Liver (tissue), 9 donors: Measurements from ENCODE around the gene CD34. TPM values are rescaled to one million over a fixed set of nuclear protein-coding genes. Genes with fewer than 3 reads are reported as not detected.

Source experiments
- DNase-seq: peaks from one replicate; pipeline ENCODE4 v3.0.0-alpha.2; 2017; ENCODE audit warnings: low spot score
- H3K27ac ChIP-seq, 2 donors: one replicate each; pipeline ENCODE4 v1.7.0; 2013; ENCODE audit warnings: inconsistent platforms in 2 of 2, low read length in 2 of 2, control low read depth in 1 of 2, low read depth in 1 of 2, mild to moderate bottlenecking in 1 of 2
- H3K27me3 ChIP-seq, 4 donors: one replicate each; pipeline versions ENCODE4 v1.6.1 to v1.7.0; 2013; ENCODE audit warnings: low read length in 3 of 4, inconsistent platforms in 1 of 4, mild to moderate bottlenecking in 1 of 4, moderate library complexity in 1 of 4; ENCODE audit not compliant: control insufficient read depth in 4 of 4, insufficient read depth in 4 of 4
- H3K36me3 ChIP-seq, 4 donors: one replicate each; pipeline versions ENCODE4 v1.6.1 to v1.7.0; 2013; ENCODE audit warnings: low read length in 3 of 4, mild to moderate bottlenecking in 3 of 4, low read depth in 1 of 4, moderate library complexity in 1 of 4; ENCODE audit not compliant: control insufficient read depth in 4 of 4, insufficient read depth in 3 of 4
- H3K4me1 ChIP-seq, 4 donors: one replicate each; pipeline versions ENCODE4 v1.6.1 to v1.7.0; 2013; ENCODE audit warnings: low read length in 3 of 4, mild to moderate bottlenecking in 3 of 4, moderate library complexity in 1 of 4; ENCODE audit not compliant: control insufficient read depth in 4 of 4, insufficient read depth in 4 of 4
- H3K4me3 ChIP-seq, 3 donors: one replicate each; pipeline versions ENCODE4 v1.6.1 to v1.7.0; 2013; ENCODE audit warnings: low read length in 3 of 3, control low read depth in 1 of 3, low read depth in 1 of 3, mild to moderate bottlenecking in 1 of 3
- H3K9ac ChIP-seq, 2 donors: one replicate each; pipeline ENCODE4 v1.7.0; 2013; ENCODE audit warnings: low read length in 2 of 2, mild to moderate bottlenecking in 2 of 2, moderate library complexity in 2 of 2, control low read depth in 1 of 2, low read depth in 1 of 2
- H3K9me3 ChIP-seq, 4 donors: one replicate each; pipeline versions ENCODE4 v1.6.1 to v1.7.0; 2013; ENCODE audit warnings: low read length in 3 of 4; ENCODE audit not compliant: control insufficient read depth in 4 of 4
- ATF3 ChIP-seq: IDR thresholded peaks from 2 replicates; pipeline ENCODE4 v1.6.1; 2016; ENCODE audit warnings: antibody characterized with exemption
- CTCF ChIP-seq: fragments of 150-350 bp; IDR thresholded peaks from 2 replicates; pipeline ENCODE4 v1.5.1; 2017; ENCODE audit warnings: improper control_type of control experiment, low read depth, low read length; ENCODE audit not compliant: missing input control
- EGR1 ChIP-seq, 2 donors: IDR thresholded peaks; 2 replicates each; pipeline ENCODE4 v1.6.1; 2016 to 2018; ENCODE audit warnings: antibody characterized with exemption in 2 of 2, low read depth in 2 of 2
- FOXA1 ChIP-seq: IDR thresholded peaks from 2 replicates; pipeline ENCODE4 v1.6.1; 2016; ENCODE audit warnings: antibody characterized with exemption
- FOXA2 ChIP-seq: IDR thresholded peaks from 2 replicates; pipeline ENCODE4 v1.6.1; 2016; ENCODE audit warnings: antibody characterized with exemption
- GABPA ChIP-seq, 2 donors: IDR thresholded peaks in 1 of 2; conservative IDR thresholded peaks in 1 of 2; 2 replicates each; pipeline ENCODE4 v1.6.1; 2016; ENCODE audit warnings: antibody characterized with exemption in 2 of 2, mild to moderate bottlenecking in 1 of 2, moderate library complexity in 1 of 2
- HNF4A ChIP-seq, 2 donors: conservative IDR thresholded peaks; 2 replicates each; pipeline ENCODE4 v1.6.1; 2016; ENCODE audit warnings: antibody characterized with exemption in 2 of 2, mild to moderate bottlenecking in 2 of 2
- HNF4G ChIP-seq: IDR thresholded peaks from 2 replicates; pipeline ENCODE4 v1.6.1; 2016; ENCODE audit warnings: antibody characterized with exemption
- JUND ChIP-seq, 2 donors: IDR thresholded peaks; 2 replicates each; pipeline ENCODE4 v1.6.1; 2016; ENCODE audit warnings: antibody characterized with exemption in 2 of 2
- MAX ChIP-seq: IDR thresholded peaks from 2 replicates; pipeline ENCODE4 v1.6.1; 2016; ENCODE audit warnings: antibody characterized with exemption
- NR2F2 ChIP-seq: IDR thresholded peaks from 2 replicates; pipeline ENCODE4 v1.6.1; 2016; ENCODE audit warnings: antibody characterized with exemption
- RAD21 ChIP-seq, 2 donors: IDR thresholded peaks; 2 replicates each; pipeline ENCODE4 v1.6.1; 2016; ENCODE audit warnings: antibody characterized with exemption in 2 of 2, mild to moderate bottlenecking in 2 of 2
- REST ChIP-seq: IDR thresholded peaks from 2 replicates; pipeline ENCODE4 v1.6.1; 2016; ENCODE audit warnings: antibody characterized with exemption, mild to moderate bottlenecking
- RXRA ChIP-seq, 2 donors: IDR thresholded peaks; 2 replicates each; pipeline ENCODE4 v1.6.1; 2017 to 2018; ENCODE audit warnings: antibody characterized with exemption in 2 of 2, mild to moderate bottlenecking in 1 of 2
- SP1 ChIP-seq: IDR thresholded peaks from 2 replicates; pipeline ENCODE4 v1.6.1; 2018; ENCODE audit warnings: antibody characterized with exemption, mild to moderate bottlenecking
- TAF1 ChIP-seq: conservative IDR thresholded peaks from 2 replicates; pipeline ENCODE4 v1.6.1; 2016; ENCODE audit warnings: antibody characterized with exemption, mild to moderate bottlenecking
- YY1 ChIP-seq: IDR thresholded peaks from 2 replicates; pipeline ENCODE4 v1.6.1; 2016; ENCODE audit warnings: antibody characterized with exemption, mild to moderate bottlenecking
- WGBS: extraction: QIAGEN DNeasy Blood & Tissue Kit; methylation state at CpG from one replicate; pipeline ENCODE4 v1.1.7; 2013; 5-methylcytosine and 5-hydroxymethylcytosine counted together
- polyA plus RNA-seq, 2 donors: library from polyadenylated mRNA; stranded (reverse) in 1 of 2; unstranded in 1 of 2; fragments of 200-250 nt in 1 of 2; fragments of >200 nt in 1 of 2; fragmentation: Nextera tagmentation in 1 of 2; extraction: Ambion mirVana in 1 of 2; gene quantifications; one replicate each; pipeline versions ENCODE4 v1.2.1 to v1.2.3, GENCODE V29; 2013 to 2015
- total RNA-seq, 2 donors: library from RNA; depleted of rRNA; stranded (reverse); fragments of >200 nt; gene quantifications; one replicate each; pipeline ENCODE4 v1.2.3, GENCODE V29; 2014
- donor health status: healthy.
- donor health status: healthy.
- donor health status: healthy.
- donor health status: healthy.
- donor health status: healthy.

Gene CD34
- total and polyA plus RNA-seq, 4 donors, result 1.5 to 4.0 (median 1.8) TPM

GRCh38 chr1:207873055-207873890 is 37.7 kb downstream of the CD34 start (continued):
- no peak for TF ChIP-seq HNF4G

- Histone ChIP-seq H3K4me3 (no peak overlapping the region), H3K27me3 (no peaks in the 10 kb centered on the region), H3K27ac (no peak overlapping the region), H3K4me1 (peaks cover 0 to 7% (median 3%) of the 10 kb centered on the region in 4 donors), H3K9ac (no peak overlapping the region), H3K9me3 (no peaks in the 10 kb centered on the region), H3K36me3 (no peaks in the 10 kb centered on the region)
- 93% methylated on average over 2 of the region's 2 CpGs for WGBS
- TF ChIP-seq HNF4A (conservative IDR thresholded peaks at IDR 0.05) (no peak), NR2F2 (no peak), RXRA (IDR thresholded peaks at IDR 0.05) (no peak), CTCF (no peak), ATF3 (no peak), FOXA1 (no peak), SP1 (no peak), YY1 (no peak), TAF1 (no peak), GABPA (IDR thresholded peaks at IDR 0.05 in 1 of 2, conservative IDR thresholded peaks at IDR 0.05 in 1 of 2) (no peak), REST (no peak), MAX (no peak)
- DNase-seq, result no peak
Observed at GRCh38 chr1:207872621-207873020, 38.3 kb downstream of the CD34 start.

GRCh38 chr1:207871117-207871649 is 39.7 kb downstream of the CD34 start:
- peaks cover 0 to 15% (median 10%) of the 10 kb centered on the region in 4 donors for H3K4me1 ChIP-seq
- no peak overlapping the region for H3K9ac ChIP-seq
- DNase-seq, result no peak
- H3K27ac ChIP-seq, result no peak overlapping the region
- H3K4me3 ChIP-seq, result no peak overlapping the region
- H3K9me3 ChIP-seq, result no peaks in the 10 kb centered on the region
- WGBS, result 97% methylated on average over 6 of the region's 6 CpGs
- no peaks in the 10 kb centered on the region for H3K27me3 ChIP-seq
- H3K36me3 ChIP-seq, result no peaks in the 10 kb centered on the region
- TF ChIP-seq GABPA (IDR thresholded peaks at IDR 0.05 in 1 of 2, conservative IDR thresholded peaks at IDR 0.05 in 1 of 2) (no peak), FOXA2 (no peak), YY1 (no peak), EGR1 (IDR thresholded peaks at IDR 0.05; ENCODE audit: low read depth in 2 of 2) (no peak), HNF4G (no peak), TAF1 (no peak), FOXA1 (no peak), RXRA (IDR thresholded peaks at IDR 0.05) (no peak), JUND (IDR thresholded peaks at IDR 0.05) (no peak), REST (no peak), NR2F2 (no peak), HNF4A (conservative IDR thresholded peaks at IDR 0.05) (no peak), ATF3 (no peak), SP1 (no peak), MAX (no peak), RAD21 (IDR thresholded peaks at IDR 0.05) (no peak)
